GM08714 (cell line): Measurements from ENCODE around the gene DTX3L.
"Not testable (repeated sequence)": the region's sequence is repeated elsewhere in the genome, so short reads cannot be mapped to it uniquely, and the experiment has no call there.

Experiments
- H3K4me3 ChIP-seq: fragments of 200-500 bp; sonication (Bioruptor generic); 2 replicates; pipeline ENCODE4 v1.5.1; 2014; ENCODE audit warnings: mild to moderate bottlenecking, low read length, inconsistent platforms
- ZNF274 ChIP-seq: IDR thresholded peaks from 2 replicates; pipeline ENCODE4 v1.6.1; 2012; ENCODE audit warnings: mild to moderate bottlenecking, low read depth, low read length

Gene DTX3L

DNA sequence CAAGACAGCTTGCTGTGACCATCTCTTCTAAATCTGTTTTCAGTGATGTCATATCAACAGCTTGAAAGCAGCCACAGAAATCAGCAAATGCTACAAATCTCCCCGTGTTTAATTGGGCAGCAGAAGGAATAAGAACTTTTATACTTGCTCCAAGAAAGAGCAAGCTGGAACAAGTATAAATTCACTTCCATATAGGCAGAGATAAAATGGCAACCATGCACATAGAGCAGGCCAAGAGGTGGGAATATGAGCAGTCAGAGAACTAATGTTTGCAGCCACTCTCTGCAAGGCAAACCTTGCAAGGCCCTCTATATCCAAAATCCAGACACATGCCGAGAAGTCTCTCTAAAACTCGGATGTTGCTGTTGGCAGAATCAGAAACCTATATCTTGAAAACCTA is 16.1 kb upstream of the DTX3L start:
- H3K4me3 ChIP-seq, result no peak overlapping the region
- TF ChIP-seq ZNF274, result no peak

DNA sequence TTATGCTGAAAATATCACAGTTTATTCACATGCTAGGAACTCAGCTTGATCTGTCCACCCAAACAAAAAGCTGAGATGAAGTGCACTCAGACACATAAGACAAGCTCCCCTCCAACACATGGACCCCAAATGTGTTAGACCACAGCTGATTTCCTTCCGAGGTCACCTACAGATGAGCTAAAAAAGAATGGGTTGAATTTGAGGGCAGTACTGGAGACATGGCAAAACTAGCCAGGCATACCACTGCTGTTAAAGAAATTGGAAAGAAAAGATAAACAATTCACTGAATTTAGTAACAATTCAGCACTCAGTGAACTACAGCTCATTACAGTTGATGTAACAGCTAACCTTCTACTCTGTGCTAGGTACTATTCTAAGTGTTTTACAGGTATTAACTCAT is 15.5 kb upstream of the DTX3L start:
- TF ChIP-seq ZNF274, result no peak
- no peak overlapping the region for H3K4me3 ChIP-seq

DNA sequence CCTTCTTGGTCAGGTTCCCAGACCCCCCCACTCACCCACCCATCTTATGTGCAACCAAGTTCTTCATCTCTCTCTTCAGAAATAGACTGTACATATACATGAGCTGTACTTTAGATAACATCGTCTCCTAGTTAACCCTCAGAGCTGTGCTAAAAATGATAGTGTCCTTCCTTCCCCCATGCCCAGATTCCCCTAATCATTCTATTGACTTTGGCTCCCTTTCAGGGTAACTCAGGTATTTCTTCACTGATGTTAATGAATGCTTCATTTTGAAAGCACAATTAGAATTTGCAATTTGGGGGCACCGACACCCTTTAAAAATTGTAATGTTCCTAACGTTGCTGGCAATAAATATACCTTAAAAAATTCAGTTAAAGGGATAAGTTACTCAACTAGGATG is 11.0 kb upstream of the DTX3L start:
- no peak overlapping the region for H3K4me3 ChIP-seq
- no peak for TF ChIP-seq ZNF274

DNA sequence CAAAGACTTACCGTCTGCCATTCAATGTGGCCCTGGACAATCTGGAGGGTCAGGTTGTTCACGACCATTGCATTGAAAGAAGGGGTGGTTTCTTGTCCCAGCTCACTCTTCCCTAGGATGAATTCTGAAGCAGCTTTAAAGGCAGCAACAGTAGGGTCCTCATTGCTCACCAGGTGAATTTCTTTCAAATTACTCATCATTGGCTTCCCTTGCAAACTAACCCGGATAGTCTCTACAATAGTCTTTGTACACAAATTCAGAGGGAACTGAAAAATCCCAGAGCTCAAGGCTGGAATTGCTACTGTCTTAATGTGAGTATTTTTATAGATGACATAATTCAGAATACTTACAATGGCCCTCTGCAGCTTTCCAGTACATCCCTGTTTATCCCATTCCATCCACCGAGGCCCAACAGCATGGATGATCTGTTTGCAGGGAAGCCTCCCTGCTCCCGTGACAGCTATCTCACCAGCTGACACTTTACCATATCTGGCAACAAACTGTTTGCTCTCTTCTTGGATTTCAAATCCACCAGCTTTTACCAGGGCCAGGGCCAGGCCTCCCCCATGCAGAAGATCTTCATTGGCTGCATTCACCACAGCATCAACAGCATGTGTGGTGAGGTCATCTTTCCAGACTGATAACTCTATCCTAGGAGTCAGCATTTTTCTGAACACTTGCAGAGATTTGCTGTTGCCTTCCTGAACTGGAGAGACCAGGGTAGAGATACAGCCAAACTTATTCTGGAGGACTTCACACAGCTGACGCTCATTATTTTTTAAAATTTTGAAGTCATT is 8.7 kb upstream of the DTX3L start:
- TF ChIP-seq ZNF274, result no peak

DNA sequence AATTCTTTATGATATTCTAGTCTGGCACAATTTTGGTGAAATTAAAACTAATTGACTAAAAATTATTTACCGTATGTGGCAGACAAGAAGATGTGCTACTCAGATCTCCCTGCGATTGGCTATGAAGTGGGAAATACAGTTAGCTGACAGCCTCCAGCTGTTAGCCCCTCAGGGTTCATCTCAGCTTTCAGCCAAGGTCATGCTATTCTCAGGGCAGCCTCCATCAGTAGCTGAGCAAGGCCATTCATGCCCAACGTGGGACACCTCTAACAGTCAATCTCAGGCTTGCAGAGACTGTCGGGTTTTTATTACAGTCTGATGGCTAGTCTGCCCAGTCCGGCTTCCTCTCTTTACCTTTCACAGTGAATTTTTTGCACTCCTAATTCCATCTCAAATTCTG is 6.8 kb upstream of the DTX3L start:
- H3K4me3 ChIP-seq, result no peak overlapping the region
- no peak for TF ChIP-seq ZNF274

More for the DNA sequence above, 8.7 kb upstream of the DTX3L start:
- H3K4me3 ChIP-seq, result no peak overlapping the region

DNA sequence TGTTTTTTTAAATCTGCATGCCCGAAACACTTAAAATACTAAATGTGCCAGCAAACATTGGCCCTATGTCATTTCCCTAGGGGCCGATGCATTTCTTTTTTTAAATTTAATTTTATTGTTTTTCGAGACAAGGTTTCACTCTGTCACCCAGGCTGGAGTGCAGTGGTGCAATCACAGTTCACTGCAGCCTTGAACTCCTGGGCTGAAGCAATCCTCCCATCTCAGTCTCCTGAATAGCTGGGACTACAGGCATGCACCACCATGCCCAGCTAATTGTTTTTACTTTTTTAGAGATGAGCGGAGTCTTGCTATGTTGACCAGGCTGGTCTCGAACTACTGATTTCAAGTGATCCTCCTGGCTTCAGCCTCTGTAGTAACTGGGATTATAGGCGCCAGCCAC is 5.5 kb upstream of the DTX3L start:
- H3K4me3 ChIP-seq, result no peak overlapping the region
- no peak for TF ChIP-seq ZNF274

DNA sequence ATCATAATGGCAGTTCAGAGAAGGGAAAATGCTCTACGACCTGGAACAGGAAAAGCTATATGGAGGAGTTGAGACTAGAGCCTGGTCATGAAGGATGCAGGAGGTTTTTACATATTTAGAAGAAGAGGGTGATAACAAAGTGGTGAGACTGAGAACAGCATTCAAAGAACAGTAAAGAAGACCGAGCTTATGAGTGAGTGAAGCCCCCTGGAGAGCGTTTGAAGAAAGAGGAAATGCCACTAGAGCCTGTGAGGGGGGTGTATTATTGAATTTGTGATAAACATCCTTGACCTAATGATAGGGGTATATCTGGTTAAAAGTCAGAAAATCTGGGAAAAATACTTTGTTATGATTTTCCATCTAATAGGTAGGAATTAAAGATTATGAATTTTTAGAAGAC is 4.2 kb upstream of the DTX3L start:
- no peak overlapping the region for H3K4me3 ChIP-seq
- TF ChIP-seq ZNF274, result no peak

DNA sequence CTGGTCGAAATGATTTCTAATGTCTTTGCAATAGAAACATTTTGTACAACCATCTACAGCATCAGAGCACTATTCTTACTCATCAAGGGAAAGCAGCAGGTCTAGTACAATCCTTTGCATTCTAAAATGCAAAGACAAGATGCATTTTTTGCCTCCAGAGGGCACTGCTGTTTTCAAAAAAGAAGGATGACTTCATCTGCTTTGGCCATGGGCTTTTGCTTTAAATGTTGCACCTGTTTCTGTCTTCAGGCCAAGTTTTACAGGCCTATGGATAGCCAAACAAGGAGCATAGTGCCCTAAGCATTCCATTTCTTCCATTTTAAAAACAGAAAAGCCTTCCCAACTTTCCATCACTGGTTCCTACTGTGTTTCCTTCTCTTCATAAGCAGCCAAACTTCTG is 3.5 kb upstream of the DTX3L start:
- TF ChIP-seq ZNF274, result no peak
- H3K4me3 ChIP-seq, result no peak overlapping the region

DNA sequence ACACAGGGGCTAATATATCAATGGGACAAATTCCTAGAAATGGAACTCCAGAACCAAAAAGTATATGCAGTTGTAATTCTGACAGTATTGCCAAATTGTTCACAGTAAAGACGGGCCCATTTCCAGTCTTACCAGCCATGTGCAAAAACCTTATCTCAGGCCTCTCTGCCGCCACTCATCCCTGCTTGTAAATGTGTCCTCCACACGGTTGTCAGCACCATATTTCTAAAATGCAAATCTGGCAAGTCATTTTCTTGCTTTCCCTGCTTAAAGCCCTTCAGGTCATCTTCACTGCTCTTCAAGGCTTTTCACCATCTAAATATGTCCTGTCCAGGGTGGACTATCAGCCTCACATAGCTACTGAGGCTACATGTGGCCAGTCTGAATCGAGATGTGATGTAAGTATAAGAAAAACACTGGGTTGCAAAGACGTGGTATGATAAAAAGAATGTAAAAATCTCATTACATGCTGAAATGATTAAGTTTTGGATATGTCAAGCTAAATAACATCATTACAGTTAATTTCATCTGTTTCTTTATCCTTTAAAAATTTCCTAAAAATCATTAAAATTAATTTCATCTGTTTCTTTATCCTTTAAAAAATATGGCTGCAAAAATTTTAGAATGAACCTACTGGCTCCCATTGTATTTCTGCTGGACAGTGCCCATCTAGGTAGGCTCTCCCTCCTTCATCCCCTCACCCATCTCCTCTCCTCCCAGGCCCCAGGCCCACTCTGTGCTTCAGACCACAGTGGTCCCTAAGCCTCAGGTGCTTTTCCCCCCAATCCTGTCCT is 1.0 kb upstream of the DTX3L start:
- peak overlapping the region; percentile 74 for H3K4me3 ChIP-seq

DNA sequence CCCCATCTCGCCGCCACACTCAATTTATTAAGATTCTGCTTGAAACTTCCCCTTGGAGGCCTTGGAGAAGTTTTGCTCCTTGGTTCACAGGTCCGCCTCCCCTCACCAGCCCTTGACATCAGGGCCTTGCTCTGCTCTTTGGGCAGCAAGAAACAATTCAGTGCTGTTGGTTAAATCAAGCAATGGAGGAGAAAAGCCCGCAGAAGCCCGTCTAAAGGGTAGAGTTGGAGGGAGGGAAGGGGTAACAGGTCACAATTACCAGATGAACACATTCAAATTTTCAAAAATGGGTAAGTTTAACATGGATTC is 467 bp upstream of the DTX3L start:
- no peak for TF ChIP-seq ZNF274
- H3K4me3 ChIP-seq, result peak overlapping the region; percentile 74

More for the DNA sequence above, 1.0 kb upstream of the DTX3L start:
- no peak for TF ChIP-seq ZNF274

DNA sequence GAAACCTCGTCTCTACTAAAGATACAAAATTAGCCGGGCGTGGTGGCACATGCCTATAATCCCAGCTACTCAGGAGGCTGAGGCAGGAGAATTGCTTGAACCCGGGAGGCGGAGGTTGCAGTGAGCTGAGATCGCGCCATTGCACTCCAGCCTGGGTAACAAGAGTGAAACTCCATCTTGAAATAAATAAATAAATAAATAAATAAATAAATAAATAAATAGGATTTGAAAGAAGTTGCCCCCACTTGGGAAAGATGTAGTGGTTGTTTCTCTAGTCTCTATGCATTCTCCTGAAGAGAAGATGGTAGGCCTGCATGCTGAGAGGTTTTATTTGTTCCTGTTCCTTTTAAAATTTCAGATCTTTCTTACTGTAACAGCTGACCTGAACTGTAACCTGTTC is 4.0 kb downstream of the DTX3L start:
- not testable (repeated sequence) for H3K4me3 ChIP-seq

DNA sequence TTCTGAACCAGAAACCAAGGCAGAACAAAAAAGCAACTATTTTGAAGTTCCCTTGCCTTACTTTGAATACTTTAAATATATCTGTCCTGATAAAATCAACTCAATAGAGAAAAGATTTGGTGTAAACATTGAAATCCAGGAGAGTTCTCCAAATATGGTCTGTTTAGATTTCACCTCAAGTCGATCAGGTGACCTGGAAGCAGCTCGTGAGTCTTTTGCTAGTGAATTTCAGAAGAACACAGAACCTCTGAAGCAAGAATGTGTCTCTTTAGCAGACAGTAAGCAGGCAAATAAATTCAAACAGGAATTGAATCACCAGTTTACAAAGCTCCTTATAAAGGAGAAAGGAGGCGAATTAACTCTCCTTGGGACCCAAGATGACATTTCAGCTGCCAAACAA is 4.6 kb downstream of the DTX3L start:
- no peak overlapping the region for H3K4me3 ChIP-seq
- no peak for TF ChIP-seq ZNF274

DNA sequence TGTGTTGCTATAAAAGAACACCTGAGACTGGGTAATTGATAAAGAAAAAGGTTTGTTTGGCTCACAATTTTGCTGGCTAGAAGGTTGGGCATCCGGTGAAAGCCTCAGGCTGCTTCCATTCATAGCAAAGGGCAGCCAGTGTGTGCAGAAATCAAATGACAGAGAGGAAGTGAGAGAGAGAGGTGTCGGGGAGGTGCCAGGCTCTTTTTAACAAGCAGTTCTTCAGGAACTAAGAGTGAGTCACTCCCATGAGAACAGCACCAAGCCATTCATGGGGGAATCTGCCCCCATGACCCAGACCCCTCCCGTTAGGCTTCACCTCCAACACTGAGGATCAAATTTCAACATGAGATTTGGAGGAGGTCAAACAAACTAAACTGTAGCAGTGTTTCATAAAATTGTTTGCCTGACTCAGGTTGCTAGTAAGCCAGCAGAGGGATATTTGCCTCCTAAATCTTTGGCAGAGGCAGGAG is 8.8 kb downstream of the DTX3L start:
- H3K4me3 ChIP-seq, result no peak overlapping the region
- TF ChIP-seq ZNF274, result no peak

DNA sequence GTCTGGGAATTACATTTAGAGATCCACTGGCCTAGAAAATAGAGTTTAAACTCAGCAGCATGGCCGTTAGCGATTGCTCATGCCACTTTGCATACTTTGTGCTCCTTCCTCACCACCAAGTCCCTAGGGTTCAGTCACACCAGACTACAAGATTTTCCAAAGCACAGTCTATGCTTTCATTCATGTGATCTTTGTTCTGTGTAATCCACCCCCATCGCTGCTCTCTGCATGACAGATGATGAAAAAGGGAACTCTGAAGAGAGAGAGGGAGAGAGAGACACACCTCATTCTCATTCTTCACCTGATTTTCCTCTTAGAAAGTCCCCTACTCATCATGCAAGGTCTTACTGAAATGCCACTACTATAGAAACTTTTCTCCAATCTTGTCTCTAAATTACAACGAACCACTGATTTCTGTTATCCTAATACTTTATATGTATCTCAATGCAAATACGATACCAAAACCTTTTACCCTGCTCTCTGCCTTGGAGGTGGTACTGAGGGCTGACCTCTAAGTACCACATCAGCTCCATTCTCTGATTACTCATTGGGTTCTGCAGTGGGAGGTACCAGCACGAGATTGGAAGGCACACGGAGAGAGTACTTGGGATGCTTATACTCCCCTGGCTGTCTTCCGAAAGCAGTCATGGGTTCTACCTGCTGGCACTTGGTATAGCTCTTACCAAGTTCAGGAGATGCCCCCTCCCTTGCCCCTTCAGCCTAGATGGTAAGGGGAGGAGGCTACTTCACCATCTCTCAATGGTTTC is 12.2 kb downstream of the DTX3L start:
- peak overlapping the region; percentile 83; the same call in 1 of the 2 replicates for H3K4me3 ChIP-seq
- TF ChIP-seq ZNF274, result no peak
